GM19240 (cell line): ENCODE data around the gene LRRTM3.

Source experiments
- DNase-seq: peaks from one replicate; pipeline ENCODE4 v3.0.0; 2011; ENCODE audit warnings: low spot score; ENCODE audit not compliant: insufficient read length

LRRTM3 gene

GRCh38 chr10:66931949-66932343 is 6.1 kb downstream of the LRRTM3 start:
- no peak for DNase-seq

- no peak for DNase-seq
Measured at GRCh38 chr10:66934711-66935110, 8.9 kb downstream of the LRRTM3 start.

- DNase-seq, result no peak
Measured at GRCh38 chr10:66940965-66941364, 15.1 kb downstream of the LRRTM3 start.

GRCh38 chr10:66941491-66941890 is 15.7 kb downstream of the LRRTM3 start:
- DNase-seq, result no peak

- no peak for DNase-seq
Measured at GRCh38 chr10:66942407-66942806, 16.6 kb downstream of the LRRTM3 start.

- DNase-seq, result no peak
Measured at GRCh38 chr10:66943590-66943989, 17.8 kb downstream of the LRRTM3 start.

GRCh38 chr10:66951896-66952295 is 26.1 kb downstream of the LRRTM3 start:
- no peak for DNase-seq

- DNase-seq, result no peak
Measured at GRCh38 chr10:66958466-66958865, 32.6 kb downstream of the LRRTM3 start.

GRCh38 chr10:66964946-66965345 is 39.1 kb downstream of the LRRTM3 start:
- DNase-seq, result no peak

GRCh38 chr10:66980246-66980815 is 54.5 kb downstream of the LRRTM3 start:
- no peak for DNase-seq

- DNase-seq, result no peak
Measured at GRCh38 chr10:66981361-66982052, 55.7 kb downstream of the LRRTM3 start.

GRCh38 chr10:66982053-66982420 is 56.2 kb downstream of the LRRTM3 start:
- no peak for DNase-seq

GRCh38 chr10:66982792-66983474 is 57.1 kb downstream of the LRRTM3 start:
- DNase-seq, result no peak

- no peak for DNase-seq
Measured at GRCh38 chr10:66983475-66983818, 57.6 kb downstream of the LRRTM3 start.

GRCh38 chr10:66990143-66990830 is 64.5 kb downstream of the LRRTM3 start:
- DNase-seq, result no peak

GRCh38 chr10:66996996-66997395 is 71.2 kb downstream of the LRRTM3 start:
- no peak for DNase-seq

GRCh38 chr10:66999762-67000545 is 74.1 kb downstream of the LRRTM3 start:
- DNase-seq, result no peak

GRCh38 chr10:67004690-67005089 is 78.9 kb downstream of the LRRTM3 start:
- DNase-seq, result no peak

- no peak for DNase-seq
Measured at GRCh38 chr10:67005981-67006380, 80.1 kb downstream of the LRRTM3 start.

GRCh38 chr10:67011480-67011879 is 85.6 kb downstream of the LRRTM3 start:
- DNase-seq, result no peak

- DNase-seq, result no peak
Measured at GRCh38 chr10:67011981-67012380, 86.1 kb downstream of the LRRTM3 start.

- DNase-seq, result no peak
Measured at GRCh38 chr10:67015225-67015624, 89.4 kb downstream of the LRRTM3 start.
